Lung (tissue), 12 donors: ENCODE measurements around the gene AGR3. TPM values are rescaled to one million over a fixed set of nuclear protein-coding genes. Genes with fewer than 3 reads are reported as not detected.

Experiments used
- ATAC-seq: fragments of 200-7000 bp; cut with Tn5 transposase; one replicate; pipeline ENCODE4 v1.9.1; 2020; ENCODE audit warnings: moderate number of reproducible peaks; ENCODE audit not compliant: insufficient read depth, low FRiP score
- DNase-seq, 3 donors: peaks; one replicate each; pipeline ENCODE4 v3.0.0-alpha.2; 2013 to 2017
- H3K27ac ChIP-seq, 2 donors: one replicate each; pipeline ENCODE4 v1.5.1; 2013; ENCODE audit warnings: mild to moderate bottlenecking in 2 of 2, moderate library complexity in 2 of 2, control low read depth in 1 of 2, inconsistent platforms in 1 of 2, low read depth in 1 of 2, low read length in 1 of 2
- H3K27me3 ChIP-seq, 3 donors: one replicate each; pipeline ENCODE4 v1.5.1; 2013; ENCODE audit warnings: low read length in 2 of 3; ENCODE audit not compliant: control insufficient read depth in 3 of 3, insufficient read depth in 3 of 3
- H3K36me3 ChIP-seq, 4 donors: one replicate each; pipeline ENCODE4 v1.5.1; 2013; ENCODE audit warnings: low read length in 4 of 4, mild to moderate bottlenecking in 1 of 4, moderate library complexity in 1 of 4; ENCODE audit not compliant: control insufficient read depth in 4 of 4, insufficient read depth in 4 of 4
- H3K4me1 ChIP-seq, 5 donors: one replicate each; pipeline ENCODE4 v1.5.1; 2013; ENCODE audit warnings: low read length in 5 of 5, mild to moderate bottlenecking in 2 of 5, moderate library complexity in 1 of 5; ENCODE audit not compliant: control insufficient read depth in 5 of 5, insufficient read depth in 5 of 5
- H3K4me3 ChIP-seq: one replicate; pipeline ENCODE4 v1.5.1; 2013; ENCODE audit warnings: mild to moderate bottlenecking, control low read depth, moderate library complexity
- H3K9ac ChIP-seq, 2 donors: one replicate each; pipeline ENCODE4 v1.5.1; 2013; ENCODE audit warnings: low read length in 2 of 2, control low read depth in 1 of 2; ENCODE audit not compliant: insufficient read depth in 1 of 2
- H3K9me3 ChIP-seq, 4 donors: one replicate each; pipeline ENCODE4 v1.5.1; 2013; ENCODE audit warnings: low read length in 3 of 4, mild to moderate bottlenecking in 1 of 4, moderate library complexity in 1 of 4; ENCODE audit not compliant: control insufficient read depth in 4 of 4, insufficient read depth in 3 of 4
- WGBS, 2 donors: extraction: QIAGEN DNeasy Blood & Tissue Kit; methylation state at CpG; one replicate each; pipeline ENCODE4 v1.1.7; 2013; 5-methylcytosine and 5-hydroxymethylcytosine counted together
- polyA plus RNA-seq, 2 donors: library from polyadenylated mRNA; stranded (reverse); fragments of 200-250 nt; gene quantifications; one replicate each; pipeline ENCODE4 v1.2.1, GENCODE V29; 2013
- total RNA-seq, 2 donors: library from RNA; depleted of rRNA in 1 of 2; stranded (reverse); fragments of >200 nt in 1 of 2; gene quantifications; one replicate each; pipeline ENCODE4 v1.2.1, GENCODE V29; 2014 to 2021
- TF ChIP-seq, protein P1 (sequence below): IDR thresholded peaks from 2 replicates; pipeline ENCODE4 v1.5.1; 2012; ENCODE audit warnings: mild to moderate bottlenecking; ENCODE audit errors: control extremely low read depth, extremely low read depth
- donor health status: control.
- donor health status: control.
- donor health status: Bipolar disorder and iron deficiency.
- donor health status: healthy.
- donor health status: DM: yes; HTN: yes; CAD: no.

Gene AGR3
- total and polyA plus RNA-seq, 4 donors: 136 to 464 (median 188) TPM

GRCh38 chr7:16908561-16908960 is 26.8 kb upstream of the AGR3 start:
- WGBS, 2 donors: 87 to 94% methylated on average over 3 of the region's 3 CpGs
- Histone ChIP-seq H3K36me3 (no peaks in the 10 kb centered on the region), H3K27ac (no peak overlapping the region), H3K4me1 (peaks cover 0 to 11% (median 0%) of the 10 kb centered on the region in 5 donors), H3K27me3 (no peaks in the 10 kb centered on the region), H3K4me3 (no peak overlapping the region), H3K9me3 (peaks cover 0 to 5% (median 0%) of the 10 kb centered on the region in 4 donors), H3K9ac (no peak overlapping the region)
- TF ChIP-seq, protein P1, sequence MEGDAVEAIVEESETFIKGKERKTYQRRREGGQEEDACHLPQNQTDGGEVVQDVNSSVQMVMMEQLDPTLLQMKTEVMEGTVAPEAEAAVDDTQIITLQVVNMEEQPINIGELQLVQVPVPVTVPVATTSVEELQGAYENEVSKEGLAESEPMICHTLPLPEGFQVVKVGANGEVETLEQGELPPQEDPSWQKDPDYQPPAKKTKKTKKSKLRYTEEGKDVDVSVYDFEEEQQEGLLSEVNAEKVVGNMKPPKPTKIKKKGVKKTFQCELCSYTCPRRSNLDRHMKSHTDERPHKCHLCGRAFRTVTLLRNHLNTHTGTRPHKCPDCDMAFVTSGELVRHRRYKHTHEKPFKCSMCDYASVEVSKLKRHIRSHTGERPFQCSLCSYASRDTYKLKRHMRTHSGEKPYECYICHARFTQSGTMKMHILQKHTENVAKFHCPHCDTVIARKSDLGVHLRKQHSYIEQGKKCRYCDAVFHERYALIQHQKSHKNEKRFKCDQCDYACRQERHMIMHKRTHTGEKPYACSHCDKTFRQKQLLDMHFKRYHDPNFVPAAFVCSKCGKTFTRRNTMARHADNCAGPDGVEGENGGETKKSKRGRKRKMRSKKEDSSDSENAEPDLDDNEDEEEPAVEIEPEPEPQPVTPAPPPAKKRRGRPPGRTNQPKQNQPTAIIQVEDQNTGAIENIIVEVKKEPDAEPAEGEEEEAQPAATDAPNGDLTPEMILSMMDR: no peak
- ATAC-seq: no peak
- DNase-seq: no peak

DNA sequence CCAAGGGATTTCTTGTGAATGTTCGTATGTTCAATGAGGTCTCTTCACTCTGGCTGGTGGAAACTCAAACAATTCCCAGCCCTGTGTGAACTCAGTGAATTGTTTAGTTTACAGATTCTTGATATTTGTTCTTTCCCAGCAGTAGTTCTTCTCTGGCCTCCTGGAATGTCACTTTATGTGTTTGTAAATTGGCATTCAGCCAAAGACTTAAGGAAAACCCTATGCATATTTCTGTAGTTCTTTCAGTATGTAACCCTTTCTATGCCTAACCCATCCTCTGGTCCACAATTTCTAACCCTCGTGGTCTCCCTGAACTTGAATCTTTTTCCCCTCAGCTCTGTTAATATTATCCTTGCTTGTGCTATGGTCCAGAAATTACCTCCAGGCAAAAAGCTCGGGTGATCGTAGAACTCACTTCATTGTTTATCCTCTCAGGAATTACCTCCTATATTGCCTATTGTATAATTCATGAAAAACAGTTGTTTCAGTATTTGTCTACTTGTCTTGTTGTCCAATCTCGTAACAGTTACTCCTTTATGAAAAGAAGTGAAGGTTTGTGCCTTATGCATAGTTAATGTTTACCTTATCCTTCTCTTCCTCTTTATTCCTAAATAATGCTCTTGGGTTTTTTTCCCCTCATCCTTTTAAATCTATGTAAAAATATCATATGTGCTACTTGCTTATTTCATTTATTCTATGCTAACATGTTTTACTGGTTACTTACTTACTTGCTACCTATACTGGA is 23.7 kb upstream of the AGR3 start:
- WGBS, 2 donors: 59 to 82% methylated on average over 5 of the region's 5 CpGs
- TF ChIP-seq, protein P1: no peak
- ATAC-seq (peak; percentile 68), DNase-seq (peak; percentile 31 to 85 (median 83))
- no peak overlapping the region for H3K27ac ChIP-seq
- H3K36me3 ChIP-seq: no peaks in the 10 kb centered on the region
- no peak overlapping the region for H3K9ac ChIP-seq
- peaks cover 0 to 11% (median 0%) of the 10 kb centered on the region in 5 donors for H3K4me1 ChIP-seq
- H3K9me3 ChIP-seq: no peaks in the 10 kb centered on the region
- no peaks in the 10 kb centered on the region for H3K27me3 ChIP-seq
- H3K4me3 ChIP-seq: no peak overlapping the region

- whole genome bisulfite sequencing, 2 donors: 61 to 92% methylated on average over 2 of the region's 2 CpGs
- no peaks in the 10 kb centered on the region for H3K27me3 ChIP-seq
- no peak for DNase-seq
- no peak for ATAC-seq
- H3K9me3 ChIP-seq: peaks cover 0 to under 1% (median 0%) of the 10 kb centered on the region in 4 donors
- H3K27ac ChIP-seq: no peak overlapping the region
- no peak overlapping the region for H3K4me3 ChIP-seq
- peaks cover 0 to 2% (median 0%) of the 10 kb centered on the region in 4 donors for H3K36me3 ChIP-seq
- H3K4me1 ChIP-seq: peaks cover 0 to 11% (median 2%) of the 10 kb centered on the region in 5 donors
- no peak overlapping the region for H3K9ac ChIP-seq
- TF ChIP-seq, protein P1: no peak
These were observed 22.3 kb upstream of the AGR3 start for GRCh38 chr7:16904076-16904475.
